ENCODE results near the gene RNF214. TPM values are rescaled to one million over a fixed set of nuclear protein-coding genes. Genes with fewer than 3 reads are reported as not detected.
"Not testable (repeated sequence)": the region's sequence is repeated elsewhere in the genome, so short reads cannot be mapped to it uniquely, and the experiment has no call there.

Gene RNF214
- total RNA-seq, result 17.2 and 22.6 TPM in 2 replicates

DNA sequence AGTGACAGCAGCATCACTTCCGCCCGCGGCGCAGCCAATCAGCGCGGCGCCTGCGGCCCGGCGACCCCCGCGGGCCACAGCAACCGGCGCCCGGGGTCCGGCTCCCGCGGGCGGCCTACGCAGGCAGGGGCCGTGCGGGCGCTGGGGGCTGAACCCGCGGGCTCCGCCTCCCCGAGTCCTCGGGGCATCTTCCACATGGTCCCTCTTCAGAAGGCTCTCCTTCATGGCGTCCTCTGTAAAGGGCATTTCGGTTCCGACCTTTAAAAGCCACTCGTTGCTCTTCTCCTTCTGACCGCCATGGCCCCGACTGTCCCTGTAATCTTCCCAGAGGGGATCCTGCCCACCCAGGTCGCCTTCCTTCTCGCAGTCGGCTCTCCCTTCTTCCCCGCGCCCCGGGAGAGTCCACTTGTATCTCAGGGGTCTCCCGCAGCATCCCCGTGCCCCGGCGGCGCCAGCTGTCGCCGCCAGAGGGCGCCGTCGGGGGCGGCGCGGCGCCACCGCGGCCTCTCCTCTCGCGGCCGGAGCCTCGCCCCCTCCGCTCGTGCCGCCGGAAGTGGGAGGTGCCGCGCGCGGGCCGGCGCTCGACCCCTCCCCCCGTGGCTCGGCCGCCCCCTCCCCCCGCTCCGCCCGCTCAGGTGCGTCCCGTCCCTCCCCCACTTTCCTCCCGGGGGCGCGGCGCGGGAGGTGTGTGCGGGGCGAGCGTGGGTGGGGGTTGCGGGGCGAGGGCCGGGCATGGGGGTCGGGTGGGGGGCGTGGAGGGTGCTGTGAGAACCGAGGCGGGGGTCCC, at the start of gene RNF214:
TSS of gene RNF214 (plus strand) at position 580 of the 787 bp plus-strand sequence. CDS start 1,602 bp downstream, outside the sequence.
- intact Hi-C loops (cut with micrococcal nuclease), result loop anchor here (1.0 to 5.0 kb wide), 4 partner anchors 459 to 1340 kb away; partner anchors contain the start of gene ARCN1

DNA sequence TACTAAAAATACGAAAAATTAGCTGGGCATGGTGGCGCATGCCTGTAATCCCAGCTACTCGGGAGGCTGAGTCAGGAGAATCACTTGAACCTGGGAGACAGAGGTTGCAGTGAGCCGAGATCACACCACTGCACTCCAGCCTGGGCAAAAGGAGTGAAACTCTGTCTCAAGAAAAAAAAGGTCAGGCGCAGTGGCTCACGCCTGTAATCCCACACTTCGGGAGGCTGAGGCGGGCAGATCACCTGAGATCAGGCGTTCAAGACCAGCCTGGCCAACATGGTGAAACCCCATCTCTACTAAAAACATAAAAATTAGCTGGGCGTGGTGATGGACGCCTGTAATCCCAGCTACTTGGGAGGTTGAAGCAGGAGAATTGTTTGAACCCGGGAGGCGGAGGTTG, 49.3 kb upstream of the RNF214 start:
- intact Hi-C loops (cut with micrococcal nuclease), result not testable (repeated sequence)

DNA sequence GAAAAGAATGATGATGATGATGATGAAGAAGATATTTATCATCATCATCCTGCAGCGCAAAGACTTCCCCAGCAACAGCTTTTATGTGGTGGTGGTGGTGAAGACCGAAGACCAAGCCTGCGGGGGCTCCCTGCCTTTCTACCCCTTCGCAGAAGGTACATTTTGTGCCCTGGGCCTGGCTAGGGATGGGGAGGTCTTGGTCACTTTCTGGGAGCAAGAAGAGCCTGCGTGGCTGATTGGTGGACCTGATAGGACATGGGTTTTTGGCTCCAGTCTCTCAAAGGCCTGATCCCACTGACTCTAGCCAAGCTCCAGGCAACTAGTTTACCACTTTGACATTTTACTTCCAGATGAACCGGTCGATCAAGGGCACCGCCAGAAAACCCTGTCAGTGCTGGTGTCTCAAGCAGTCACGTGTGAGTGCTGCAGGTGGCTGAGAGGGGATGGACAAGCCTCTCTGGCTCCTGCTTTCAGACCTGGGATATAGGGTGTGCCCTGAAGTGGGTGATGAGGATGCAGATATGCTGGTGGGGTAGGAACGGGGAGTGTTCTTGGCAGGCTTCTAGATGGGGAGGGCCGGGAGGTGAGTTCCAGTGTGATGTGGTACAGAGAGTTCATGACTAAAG, 48.6 kb upstream of the RNF214 start:
- intact Hi-C loops (cut with micrococcal nuclease), result no loop called here

DNA sequence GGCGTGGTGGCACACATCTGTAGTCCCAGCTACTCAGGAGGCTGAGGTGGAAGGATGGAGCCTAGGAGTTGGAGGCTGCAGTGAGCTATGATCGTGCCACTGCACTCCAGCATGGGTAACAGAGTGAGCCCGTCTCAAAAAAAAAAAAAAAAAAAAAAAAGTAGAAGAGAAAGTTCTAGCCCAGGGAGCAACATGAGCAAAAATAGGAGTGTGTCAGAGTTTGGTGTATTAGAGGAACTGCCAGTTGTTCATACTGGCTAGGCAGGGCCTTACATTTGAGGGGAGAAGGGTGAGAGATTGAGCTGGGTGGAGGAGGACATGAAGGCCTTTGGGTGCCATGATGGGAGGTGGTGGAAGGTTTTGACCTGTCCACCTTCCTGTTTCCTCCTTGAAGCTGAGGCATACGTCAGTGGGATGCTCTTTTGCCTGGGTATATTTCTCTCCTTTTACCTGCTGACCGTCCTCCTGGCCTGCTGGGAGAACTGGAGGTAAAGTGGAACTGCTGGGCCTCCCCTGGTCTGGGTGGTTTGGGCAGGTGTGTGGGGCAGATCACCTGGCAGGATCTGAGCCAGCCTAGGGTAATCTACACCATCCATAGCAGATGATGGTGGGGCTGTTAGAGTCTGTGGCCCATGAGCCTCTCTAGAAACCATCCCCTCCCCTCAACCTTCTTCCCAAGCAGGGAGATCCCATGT, 46.6 kb upstream of the RNF214 start:
- intact Hi-C loops (cut with micrococcal nuclease), result no loop called here

DNA sequence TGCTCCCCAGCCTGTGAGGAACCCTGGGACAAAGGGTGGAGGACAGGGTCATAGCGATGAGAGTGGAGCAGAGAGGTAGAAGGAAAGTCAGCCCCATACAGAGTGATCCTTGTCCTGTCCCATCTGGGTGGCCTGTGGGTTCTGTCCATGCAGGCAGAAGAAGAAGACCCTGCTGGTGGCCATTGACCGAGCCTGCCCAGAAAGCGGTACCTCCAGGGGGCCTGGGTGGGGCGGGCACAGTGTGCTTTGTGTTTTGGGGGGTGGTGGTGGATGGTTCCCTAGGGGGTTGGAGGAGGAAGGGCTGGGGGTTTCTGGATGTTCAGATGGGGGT, 46.1 kb upstream of the RNF214 start:
- intact Hi-C loops (cut with micrococcal nuclease), result no loop called here

DNA sequence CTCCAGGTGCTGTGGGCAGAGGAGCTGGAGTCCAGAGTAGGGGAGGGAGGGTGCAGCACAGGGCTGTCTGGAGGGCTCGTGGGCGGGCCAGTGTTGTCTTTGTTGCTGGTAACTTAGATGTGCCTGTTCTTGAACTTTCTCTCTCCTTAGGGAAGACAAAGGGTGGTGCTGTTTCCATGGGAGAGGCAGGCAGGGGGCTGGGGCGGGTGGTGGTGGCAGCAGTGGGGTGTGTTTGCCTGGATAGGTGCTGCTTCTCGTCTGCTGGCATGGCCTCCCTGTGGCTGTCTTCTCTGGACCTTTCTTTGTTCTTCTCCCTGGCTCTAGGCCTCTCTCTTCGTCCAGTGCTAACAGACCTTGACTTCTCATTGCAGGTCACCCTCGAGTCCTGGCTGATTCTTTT, 45.5 kb upstream of the RNF214 start:
- intact Hi-C loops (cut with micrococcal nuclease), result no loop called here

DNA sequence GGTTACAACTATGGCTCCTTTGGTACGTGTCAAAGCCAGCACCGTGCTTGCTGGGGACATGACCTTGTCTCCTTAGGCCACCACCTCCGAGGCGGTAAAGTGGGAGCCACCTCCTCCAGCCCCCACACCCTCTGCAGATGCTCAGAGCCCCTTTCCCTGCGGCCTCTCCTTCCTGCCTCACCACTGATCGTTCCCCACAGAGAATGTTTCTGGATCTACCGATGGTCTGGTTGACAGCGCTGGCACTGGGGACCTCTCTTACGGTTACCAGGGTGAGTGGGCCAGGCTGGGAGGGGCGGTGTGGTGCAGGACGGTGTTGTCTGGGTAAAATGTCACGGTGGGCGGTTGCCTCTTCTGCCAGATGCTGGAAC, 45.1 kb upstream of the RNF214 start:
- intact Hi-C loops (cut with micrococcal nuclease), result no loop called here

DNA sequence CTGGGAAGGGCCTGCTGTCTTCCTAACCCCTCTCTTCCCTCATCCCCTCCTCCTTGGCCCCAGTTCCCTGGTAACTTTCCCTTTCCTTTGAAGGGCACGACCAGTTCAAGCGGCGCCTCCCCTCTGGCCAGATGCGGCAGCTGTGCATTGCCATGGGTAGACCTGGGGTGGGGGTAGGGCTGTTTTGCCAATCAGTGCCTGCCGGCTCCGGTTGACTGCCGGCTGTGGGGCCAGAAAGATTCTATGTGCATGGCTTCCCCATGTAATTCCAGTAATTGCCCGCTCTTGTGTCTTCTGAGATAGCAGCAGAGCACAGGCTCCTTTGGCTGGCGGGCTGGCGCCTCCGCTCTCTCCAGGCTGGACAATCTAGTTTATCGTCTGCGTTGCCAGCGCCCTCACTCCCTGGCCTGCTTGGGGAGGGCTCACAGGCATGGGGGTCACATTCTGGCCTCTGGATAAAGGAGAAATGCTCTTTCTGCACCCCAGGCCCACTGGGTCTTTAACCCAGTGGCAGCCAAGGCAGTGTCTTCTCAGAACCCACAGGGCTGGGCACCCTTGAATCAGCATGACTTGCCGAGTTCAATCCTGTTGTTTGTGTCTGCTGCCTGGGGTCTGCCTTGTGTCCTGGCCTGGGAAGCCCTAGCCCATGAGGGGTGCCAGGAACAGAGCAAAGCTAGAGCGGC, 44.5 kb upstream of the RNF214 start:
- intact Hi-C loops (cut with micrococcal nuclease), result no loop called here

DNA sequence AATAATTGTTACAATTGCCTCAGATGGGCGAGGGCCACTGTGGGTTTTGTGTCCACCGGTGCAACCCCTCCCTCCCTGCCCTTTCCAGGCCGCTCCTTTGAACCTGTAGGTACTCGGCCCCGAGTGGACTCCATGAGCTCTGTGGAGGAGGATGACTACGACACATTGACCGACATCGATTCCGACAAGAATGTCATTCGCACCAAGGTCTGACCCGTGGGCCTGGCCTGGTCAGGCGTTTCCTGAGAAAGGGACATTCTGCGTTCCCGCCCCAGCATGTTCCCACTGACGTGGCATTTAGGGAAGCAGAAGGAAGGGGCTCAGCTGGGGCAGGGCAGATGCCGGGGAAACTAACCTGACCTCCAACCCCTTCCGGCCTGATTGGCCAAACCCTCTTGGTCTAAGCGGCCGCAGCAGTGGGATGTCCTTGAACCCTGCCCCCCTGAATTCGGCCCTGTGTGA, 43.8 kb upstream of the RNF214 start:
- intact Hi-C loops (cut with micrococcal nuclease), result no loop called here

DNA sequence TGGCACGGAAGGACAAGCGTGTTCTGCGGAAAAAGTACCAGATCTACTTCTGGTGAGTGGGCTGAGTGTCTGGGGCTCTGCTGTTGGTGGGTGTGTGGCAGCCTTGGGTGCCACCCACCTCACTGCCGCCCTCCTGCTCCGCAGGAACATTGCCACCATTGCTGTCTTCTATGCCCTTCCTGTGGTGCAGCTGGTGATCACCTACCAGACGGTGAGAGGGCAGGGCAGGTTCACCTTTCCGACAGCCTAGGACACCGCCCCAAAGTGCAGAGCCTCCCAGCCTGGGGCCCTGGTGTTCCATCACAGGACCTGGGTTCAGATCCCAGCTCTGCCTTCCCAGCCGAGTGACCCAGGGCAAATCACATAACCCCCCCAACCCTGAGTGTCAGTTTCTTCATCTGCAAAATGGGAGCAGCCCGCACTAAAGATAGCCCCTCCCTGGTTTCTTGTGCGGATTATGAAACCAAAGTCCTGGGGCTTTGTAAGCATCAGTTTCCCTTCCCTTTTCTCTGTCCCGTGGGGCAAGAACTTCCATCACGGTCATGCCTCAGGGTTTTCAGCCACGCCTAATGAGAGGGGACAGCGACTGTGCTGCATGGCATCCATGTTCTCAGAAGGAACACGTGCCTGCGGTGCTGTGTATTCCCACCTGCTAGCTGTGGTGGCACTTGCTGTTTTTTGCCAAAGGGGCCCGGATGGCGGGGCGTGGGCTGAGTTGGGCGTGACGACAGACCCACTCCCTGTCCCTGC, 43.1 kb upstream of the RNF214 start:
- intact Hi-C loops (cut with micrococcal nuclease), result no loop called here

DNA sequence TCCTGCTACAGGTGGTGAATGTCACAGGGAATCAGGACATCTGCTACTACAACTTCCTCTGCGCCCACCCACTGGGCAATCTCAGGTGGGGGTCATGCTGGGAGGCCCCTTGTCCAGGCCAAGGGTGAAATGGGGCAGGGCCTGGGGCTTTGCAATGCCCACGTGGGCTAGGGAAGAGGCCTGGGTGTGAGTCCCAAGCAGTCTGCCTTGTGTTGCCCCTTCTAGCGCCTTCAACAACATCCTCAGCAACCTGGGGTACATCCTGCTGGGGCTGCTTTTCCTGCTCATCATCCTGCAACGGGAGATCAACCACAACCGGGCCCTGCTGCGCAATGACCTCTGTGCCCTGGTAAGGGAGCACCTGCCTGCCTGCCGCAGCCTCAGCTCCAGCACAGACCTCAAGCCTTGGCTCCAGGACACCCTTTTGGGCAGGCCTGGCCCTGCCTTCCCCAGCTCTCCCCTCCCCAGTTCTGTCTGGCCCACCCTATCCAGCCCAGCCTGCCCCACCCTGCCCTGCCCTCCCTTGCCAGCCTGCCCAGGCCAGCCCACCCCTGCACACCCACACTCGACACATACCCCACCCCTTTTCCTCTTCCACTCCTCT, 42.4 kb upstream of the RNF214 start:
- intact Hi-C loops (cut with micrococcal nuclease), result no loop called here

DNA sequence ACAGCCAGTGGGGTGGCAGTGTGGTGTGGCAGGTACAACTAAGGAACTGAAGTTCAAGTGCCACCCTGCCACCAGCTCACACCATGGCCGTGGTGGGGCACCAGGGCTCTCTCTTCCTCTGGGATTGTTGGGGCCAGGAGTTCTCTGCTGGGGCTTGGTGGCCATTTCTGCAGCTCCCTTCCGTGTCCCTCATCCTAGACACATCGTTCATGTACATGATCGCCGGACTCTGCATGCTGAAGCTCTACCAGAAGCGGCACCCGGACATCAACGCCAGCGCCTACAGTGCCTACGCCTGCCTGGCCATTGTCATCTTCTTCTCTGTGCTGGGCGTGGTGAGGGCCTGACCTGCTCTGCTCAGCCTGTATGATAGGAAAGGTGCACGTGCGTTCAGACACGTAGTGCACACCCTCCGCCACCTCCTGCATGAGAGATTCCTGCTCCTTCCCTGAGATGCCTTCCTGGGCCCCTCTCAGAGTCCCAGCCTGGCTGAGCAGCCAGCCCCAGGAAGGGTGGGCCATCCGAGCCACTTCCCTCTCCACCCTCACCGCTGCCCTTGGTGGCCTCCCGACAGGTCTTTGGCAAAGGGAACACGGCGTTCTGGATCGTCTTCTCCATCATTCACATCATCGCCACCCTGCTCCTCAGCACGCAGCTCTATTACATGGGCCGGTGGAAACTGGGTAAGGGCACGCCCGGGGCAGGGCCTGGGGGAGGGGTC, 40.6 kb upstream of the RNF214 start:
- intact Hi-C loops (cut with micrococcal nuclease), result no loop called here

DNA sequence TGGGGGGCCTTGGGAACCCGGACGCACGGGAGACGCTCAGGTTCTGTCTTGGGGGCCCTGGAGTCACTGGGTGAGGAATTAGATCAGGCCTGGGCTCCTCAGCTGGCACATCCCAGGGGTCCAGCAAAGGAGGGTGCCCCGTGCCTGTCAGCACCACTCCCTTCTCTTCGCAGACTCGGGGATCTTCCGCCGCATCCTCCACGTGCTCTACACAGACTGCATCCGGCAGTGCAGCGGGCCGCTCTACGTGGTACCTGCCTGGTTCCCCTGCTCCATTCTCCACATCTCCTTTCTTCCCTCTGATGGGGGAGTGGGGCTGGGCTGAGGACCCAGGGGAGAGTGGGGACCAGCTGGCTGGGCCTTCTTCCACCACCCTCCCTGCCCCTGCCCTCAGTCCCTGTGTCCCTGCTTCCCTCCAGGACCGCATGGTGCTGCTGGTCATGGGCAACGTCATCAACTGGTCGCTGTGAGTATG, 40.0 kb upstream of the RNF214 start:
- intact Hi-C loops (cut with micrococcal nuclease), result no loop called here

DNA sequence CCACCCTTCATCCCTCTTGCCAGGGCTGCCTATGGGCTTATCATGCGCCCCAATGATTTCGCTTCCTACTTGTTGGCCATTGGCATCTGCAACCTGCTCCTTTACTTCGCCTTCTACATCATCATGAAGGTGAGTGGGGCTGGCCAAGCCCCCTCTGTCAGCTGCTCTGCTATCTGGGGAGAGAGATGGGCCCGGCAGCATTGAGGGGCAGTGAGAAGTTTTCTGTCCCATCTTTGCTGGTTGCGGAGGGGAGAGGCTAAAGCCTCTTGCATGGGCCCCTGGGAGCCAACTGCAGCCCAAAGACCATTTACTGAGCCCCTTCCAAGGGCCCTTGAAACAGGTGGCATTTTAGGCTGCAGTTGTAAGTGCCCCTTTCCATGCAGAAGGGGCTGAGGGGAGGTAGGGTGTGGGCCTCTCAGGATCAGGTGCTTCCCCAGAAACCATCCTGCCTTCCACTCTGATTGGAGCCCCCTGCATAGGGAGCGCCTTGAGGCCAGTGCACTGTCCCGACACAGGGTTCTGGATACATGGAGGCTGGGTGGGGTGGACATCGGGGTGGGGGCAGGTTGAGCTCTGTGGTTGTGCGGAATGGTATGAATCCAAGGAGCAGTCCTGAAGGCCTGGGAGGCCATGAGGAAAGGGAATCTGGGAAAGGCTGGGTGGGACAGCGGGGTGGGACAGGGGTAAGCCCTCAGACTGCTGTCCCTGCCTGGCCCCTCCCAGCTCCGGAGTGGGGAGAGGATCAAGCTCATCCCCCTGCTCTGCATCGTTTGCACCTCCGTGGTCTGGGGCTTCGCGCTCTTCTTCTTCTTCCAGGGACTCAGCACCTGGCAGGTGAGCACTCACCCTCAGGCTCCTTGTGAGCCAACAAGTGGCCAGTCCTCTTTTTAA, 39.1 kb upstream of the RNF214 start:
- intact Hi-C loops (cut with micrococcal nuclease), result no loop called here

DNA sequence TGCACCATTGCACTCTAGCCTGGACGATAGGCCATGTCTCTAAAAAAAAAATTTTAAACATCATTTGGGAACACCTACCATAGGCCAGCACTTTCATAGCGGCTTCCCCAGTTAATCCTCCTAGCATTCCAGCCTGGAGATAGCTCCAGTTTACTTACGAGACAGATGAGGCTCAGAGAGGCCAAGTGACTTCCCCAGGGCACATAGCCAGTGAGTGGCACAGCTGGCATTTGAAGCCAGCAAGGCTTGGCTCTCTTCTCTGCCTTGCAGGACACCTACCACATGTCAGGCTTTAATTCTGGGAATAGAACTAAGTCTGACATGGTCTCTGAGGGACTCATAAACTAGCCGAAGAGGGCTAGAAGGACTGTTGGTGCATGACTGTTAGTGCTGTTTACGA, 38.2 kb upstream of the RNF214 start:
- intact Hi-C loops (cut with micrococcal nuclease), result no loop called here

DNA sequence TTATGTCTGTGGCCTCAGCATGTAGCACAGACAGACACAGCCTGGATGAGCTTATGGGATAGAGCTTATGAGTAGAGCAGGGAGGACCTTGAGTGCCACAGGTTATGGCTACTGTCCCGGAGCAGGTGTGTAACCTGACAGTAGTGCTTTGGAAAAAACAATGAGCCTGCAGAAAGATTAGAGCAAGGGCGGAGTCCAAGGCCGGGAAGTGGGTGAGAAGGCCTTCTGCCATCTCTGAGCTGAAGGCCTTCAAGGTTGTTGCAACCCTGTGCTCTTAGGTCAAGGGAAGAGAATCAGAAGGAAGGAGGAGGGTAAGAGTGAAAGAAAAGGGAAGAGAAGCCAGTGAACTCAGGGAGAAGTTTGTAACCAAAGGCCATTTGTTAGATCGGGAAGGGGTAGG, 37.2 kb upstream of the RNF214 start:
- intact Hi-C loops (cut with micrococcal nuclease), result no loop called here

DNA sequence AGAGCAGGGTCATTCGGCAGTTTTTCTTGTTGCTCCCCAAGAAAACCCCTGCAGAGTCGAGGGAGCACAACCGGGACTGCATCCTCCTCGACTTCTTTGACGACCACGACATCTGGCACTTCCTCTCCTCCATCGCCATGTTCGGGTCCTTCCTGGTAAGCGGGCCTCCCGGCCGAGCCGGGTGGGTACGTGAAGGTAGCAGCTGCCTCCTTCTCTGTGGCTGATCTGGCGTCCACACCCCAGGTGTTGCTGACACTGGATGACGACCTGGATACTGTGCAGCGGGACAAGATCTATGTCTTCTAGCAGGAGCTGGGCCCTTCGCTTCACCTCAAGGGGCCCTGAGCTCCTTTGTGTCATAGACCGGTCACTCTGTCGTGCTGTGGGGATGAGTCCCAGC, 36.7 kb upstream of the RNF214 start:
- intact Hi-C loops (cut with micrococcal nuclease), result no loop called here

DNA sequence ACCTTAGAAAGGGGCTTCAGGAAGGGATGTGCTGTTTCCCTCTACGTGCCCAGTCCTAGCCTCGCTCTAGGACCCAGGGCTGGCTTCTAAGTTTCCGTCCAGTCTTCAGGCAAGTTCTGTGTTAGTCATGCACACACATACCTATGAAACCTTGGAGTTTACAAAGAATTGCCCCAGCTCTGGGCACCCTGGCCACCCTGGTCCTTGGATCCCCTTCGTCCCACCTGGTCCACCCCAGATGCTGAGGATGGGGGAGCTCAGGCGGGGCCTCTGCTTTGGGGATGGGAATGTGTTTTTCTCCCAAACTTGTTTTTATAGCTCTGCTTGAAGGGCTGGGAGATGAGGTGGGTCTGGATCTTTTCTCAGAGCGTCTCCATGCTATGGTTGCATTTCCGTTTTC, 35.5 kb upstream of the RNF214 start:
- intact Hi-C loops (cut with micrococcal nuclease), result no loop called here

All from T-helper 1 cell treated with Interleukin-12 subunit alpha and Interleukin-12 subunit beta and Interleukin-4 antibody, amounts not matched to agents 30 ng/mL and 1 ng/mL, for 36 hours (primary cell).